NT2/D1 (cell line): ENCODE results near the gene ZNF441.

Experiments used
- YY1 ChIP-seq: IDR thresholded peaks from 2 replicates; pipeline ENCODE4 v1.6.1; 2011; ENCODE audit not compliant: insufficient read length, insufficient read depth
- ZNF274 ChIP-seq: IDR thresholded peaks from 2 replicates; pipeline ENCODE4 v1.6.1; 2011; ENCODE audit warnings: mild to moderate bottlenecking, low read depth, low read length

DNA sequence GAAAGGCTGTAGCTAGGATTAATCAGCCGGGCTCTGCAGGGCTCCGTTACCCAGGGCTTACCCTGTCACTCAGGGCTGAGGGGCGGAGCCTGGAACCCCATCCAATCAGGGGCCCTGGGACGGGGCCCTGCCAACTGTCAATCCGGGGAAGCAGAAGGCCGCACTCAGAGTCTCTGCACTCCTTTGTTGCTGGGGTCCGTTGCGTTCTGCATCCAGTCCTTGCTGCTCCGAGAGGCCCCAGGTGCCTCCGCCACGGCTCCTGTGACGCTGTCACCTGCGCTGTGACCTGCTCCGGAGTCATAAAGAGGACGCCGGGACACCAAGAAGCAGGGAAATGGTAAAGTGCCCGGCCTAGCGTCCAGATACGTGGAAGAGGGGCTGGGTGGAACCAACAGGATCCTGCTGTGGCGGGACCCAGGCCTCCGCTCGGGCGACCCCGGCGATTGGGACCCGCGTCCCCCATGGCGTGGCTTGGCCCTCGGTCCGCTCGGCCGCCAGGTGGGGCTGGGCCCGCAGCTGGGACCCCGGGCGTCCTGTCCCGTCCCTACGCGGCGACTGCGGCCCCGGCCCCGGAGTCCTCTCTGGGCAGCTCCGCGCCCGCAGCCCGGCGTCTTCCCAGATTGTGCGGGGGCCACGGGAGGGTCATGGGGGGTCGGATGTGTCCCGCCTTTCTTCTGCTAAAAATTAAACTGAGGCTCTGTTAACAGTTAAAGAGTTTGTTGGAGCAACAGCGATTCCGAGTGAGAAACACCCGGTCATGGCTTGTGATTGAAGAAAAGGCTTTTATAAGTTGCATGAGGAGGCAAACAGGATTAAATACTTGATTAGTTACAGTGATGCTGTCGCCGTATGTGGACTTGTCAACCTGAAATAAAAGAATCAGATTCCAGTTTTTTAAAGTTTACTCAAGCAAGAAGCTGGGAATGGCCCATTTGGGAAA is 31.9 kb downstream of the ZNF441 start, which contains the start of gene ZNF491:
- TF ChIP-seq YY1 = no peak
- TF ChIP-seq ZNF274 = no peak
